Endothelial cell of hepatic sinusoid (primary cell): ENCODE data around the gene FHOD3.

Experiments used
- in situ Hi-C: cut with HindIII; loops from 2 replicates; pipeline ENCODE4 v1.10.0; 2017; ENCODE audit warnings: low sequenced_read_pairs

Gene FHOD3

GRCh38 chr18:36717422-36718110 is 420.1 kb downstream of the FHOD3 start:
- in situ Hi-C loops: no loop called here

GRCh38 chr18:36718705-36719328 is 421.3 kb downstream of the FHOD3 start:
- in situ Hi-C loops: no loop called here

GRCh38 chr18:36719630-36720029 is 422.1 kb downstream of the FHOD3 start:
- in situ Hi-C loops: loop anchor here (5.0 kb wide), 1 partner anchor 43 kb away; no protein-coding TSS in a partner anchor

DNA sequence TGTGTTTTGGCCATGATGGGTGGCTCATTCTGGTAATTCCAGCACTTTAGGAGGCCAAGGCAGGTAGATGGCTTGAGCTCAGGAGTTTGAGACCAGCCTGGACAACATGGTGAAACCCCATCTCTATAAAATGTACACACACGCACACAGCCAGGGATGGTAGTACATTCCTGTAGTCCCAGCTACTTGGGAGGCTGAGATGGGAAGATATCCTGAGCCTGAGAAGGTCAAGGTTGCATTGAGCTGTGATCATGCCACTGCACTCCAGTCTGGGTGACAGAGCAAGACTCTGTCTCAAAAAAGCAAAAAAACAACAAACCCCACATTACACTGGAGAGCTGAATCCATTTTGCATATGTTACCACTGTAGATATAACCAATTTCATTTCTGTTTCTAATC is 423.8 kb downstream of the FHOD3 start:
- in situ Hi-C loops: loop anchor here (5.0 kb wide), 1 partner anchor 41 kb away; no protein-coding TSS in a partner anchor

DNA sequence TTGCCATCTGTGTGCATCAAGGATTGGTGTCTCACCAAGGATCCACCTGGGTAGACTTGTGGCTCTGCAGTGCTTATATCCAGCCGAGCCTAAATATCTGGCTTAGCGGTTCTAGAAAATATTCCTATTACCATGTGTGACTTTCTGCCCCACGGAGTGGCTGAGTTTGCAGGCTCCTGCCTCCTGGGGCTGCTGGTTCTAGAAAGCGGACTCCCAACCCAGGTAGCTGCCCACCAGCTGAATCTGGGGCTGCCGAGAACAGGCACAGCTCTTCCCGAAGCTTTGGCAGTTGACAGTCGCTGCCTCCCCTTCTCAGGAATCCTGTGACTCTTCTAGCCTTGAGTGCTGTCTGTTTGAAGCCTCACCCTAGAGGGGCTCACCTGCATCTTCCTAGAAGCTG is 426.7 kb downstream of the FHOD3 start:
- in situ Hi-C loops: loop anchor here (5.0 kb wide), 1 partner anchor 38 kb away; no protein-coding TSS in a partner anchor

DNA sequence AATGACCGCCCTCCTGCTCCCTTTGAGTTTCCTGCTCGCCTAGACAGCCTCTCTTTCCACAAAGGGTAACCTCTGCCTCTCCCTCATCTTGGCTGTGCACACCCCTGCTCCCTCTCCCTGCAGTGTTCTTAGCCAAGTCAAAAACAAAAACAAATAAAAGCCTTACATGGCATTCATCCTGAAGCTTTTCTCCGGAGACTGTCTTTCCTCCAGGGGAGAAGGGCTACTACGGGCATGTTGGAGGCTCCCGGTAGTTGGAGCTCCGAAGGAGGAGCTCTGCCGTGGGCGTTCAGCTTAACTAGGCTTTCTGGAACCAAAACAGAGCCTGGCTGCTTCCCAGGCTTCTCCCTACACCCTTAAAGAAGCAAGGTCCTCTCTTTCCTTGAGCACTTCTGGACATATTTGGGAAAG is 427.1 kb downstream of the FHOD3 start:
- in situ Hi-C loops: loop anchor here (5.0 kb wide), 1 partner anchor 38 kb away; no protein-coding TSS in a partner anchor

DNA sequence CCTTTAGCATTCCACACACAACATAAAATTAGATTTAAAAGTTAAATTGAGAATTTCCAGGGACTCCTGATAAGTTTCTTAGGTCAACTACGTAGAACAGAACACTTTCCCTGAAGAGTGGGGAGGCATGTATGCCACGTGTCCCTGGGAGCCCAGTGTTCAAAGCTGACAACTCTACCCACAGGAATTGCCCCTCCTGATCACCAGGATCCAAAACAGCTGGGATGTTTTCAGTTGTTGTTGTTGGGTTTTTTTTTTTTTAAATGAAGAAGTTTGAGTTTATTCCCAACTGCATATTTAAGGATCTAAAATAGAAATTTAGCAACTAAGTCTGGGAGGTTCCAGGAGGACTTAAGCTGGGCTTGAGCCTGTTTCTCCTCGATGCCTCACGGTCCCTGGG is 430.8 kb downstream of the FHOD3 start:
- in situ Hi-C loops: no loop called here

- in situ Hi-C loops: no loop called here
These were observed 431.7 kb downstream of the FHOD3 start for GRCh38 chr18:36729197-36729596.

DNA sequence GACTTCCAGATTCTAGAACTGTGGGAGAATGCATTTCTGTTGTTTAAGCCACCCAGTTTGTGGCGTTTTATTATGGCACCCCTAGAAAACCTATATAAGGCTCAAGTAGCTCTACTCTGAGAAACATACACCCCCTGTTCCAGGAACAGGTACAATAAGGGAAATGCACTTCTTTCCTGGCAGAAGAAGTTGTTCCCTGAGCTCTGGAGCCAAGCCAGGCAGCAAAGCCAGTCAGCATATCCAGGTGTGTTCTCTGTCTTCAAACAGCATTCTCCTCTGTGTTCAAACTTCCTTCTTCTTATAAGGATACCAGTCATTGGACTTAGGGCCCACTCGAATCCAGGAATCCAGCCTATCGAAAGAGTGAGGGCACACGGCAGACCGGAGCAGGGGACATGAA is 434.8 kb downstream of the FHOD3 start:
- in situ Hi-C loops: loop anchor here (5.0 kb wide), 1 partner anchor 45 kb away; no protein-coding TSS in a partner anchor

- in situ Hi-C loops: loop anchor here (5.0 kb wide), 1 partner anchor 46 kb away; no protein-coding TSS in a partner anchor
These were observed 435.6 kb downstream of the FHOD3 start for GRCh38 chr18:36733150-36733549.

DNA sequence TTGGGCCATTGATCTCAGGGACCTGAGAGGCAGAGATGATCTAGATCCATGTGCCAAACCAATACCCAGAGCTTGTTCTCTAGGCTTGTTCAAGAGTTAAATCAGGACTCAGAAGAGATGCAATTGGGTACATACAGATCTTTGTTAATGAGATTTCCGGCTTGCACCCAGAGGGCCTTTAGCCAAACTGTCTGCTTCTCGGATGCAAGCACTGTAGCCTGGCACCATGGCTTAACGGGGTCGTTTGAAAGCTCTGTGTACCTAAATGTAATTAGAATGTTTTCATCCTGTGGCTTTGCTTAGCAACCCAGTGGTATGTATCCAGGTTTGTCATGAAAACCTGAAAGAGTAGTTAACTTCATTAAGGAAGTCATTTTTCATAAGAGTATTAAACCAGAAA is 437.1 kb downstream of the FHOD3 start:
- in situ Hi-C loops: loop anchor here (5.0 kb wide), 1 partner anchor 47 kb away; no protein-coding TSS in a partner anchor

- in situ Hi-C loops: no loop called here
These were observed 437.6 kb downstream of the FHOD3 start for GRCh38 chr18:36735130-36735529.

DNA sequence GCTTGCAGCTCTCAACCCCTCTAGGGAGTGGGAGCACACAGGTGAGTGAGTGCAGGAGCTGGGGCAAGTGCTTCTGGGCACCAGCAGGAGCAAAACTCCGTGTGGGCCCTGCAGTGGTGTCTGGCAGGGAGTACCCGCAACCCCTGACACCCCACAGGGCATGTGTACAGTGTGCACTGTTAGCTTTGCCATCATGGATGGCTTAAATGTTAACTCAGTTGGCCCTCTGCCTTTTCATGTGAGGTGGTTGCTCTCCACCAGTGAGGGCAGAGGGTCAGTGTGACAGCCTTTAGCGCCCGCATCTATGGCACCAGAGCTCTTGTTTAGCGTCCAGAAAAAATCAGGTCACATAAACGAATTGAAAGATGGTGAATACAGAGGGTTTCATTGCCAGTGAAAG is 438.6 kb downstream of the FHOD3 start:
- in situ Hi-C loops: no loop called here

DNA sequence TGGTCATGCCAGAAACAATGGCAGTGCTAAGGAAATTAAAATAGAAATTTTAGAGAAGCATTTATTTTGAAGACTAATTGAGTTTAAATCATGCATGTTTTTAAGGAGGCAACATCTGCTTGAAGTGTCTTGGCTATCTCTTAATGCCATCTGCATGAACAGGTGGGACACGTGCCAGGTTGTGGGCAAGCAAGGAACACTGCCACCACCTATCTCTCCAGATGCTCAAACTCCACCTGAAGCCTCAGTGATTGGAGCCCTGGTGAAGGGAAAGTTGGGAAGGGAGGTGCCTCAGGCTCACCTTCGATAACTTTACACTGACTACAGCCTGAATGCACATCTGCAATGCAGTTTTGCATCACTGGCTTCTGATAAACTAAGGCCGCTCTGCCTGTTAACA is 439.8 kb downstream of the FHOD3 start:
- in situ Hi-C loops: no loop called here

GRCh38 chr18:36744261-36744876 is 446.9 kb downstream of the FHOD3 start:
- in situ Hi-C loops: no loop called here

DNA sequence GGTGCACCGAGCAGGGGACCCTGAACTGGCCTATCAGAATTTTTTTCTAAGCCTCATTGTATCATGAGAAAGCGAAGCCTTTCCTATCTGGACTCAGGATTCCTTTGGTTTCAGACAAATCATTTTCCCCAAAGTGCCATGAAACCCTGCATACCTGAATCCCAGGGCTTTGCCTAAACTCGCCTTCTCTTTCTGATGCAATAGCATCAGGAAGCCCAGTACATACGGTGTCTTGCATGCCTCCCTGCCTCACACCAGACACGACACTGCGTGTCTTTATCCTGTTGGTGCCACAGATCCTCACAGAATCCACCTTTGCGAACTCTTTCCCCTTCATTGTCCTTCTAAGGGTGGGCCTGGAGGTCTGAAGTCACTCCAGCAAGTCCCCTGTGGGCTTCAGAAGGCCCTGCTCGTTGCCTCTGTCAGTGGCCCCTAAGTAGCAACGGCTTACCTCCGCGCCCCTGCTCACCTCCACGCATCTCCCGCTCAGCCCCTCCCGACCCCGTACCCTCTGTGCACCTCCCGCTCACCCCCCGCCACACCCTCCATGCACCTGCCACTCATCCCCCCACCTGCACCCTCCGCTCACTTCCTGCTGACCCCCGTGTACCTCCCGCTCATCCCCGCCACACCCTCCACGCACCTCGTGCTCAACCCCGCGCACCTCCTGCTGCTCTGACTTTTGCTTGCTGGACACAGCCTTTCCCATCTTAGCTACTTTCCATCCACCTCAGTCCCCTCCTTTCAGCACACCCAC is 447.9 kb downstream of the FHOD3 start:
- in situ Hi-C loops: no loop called here

DNA sequence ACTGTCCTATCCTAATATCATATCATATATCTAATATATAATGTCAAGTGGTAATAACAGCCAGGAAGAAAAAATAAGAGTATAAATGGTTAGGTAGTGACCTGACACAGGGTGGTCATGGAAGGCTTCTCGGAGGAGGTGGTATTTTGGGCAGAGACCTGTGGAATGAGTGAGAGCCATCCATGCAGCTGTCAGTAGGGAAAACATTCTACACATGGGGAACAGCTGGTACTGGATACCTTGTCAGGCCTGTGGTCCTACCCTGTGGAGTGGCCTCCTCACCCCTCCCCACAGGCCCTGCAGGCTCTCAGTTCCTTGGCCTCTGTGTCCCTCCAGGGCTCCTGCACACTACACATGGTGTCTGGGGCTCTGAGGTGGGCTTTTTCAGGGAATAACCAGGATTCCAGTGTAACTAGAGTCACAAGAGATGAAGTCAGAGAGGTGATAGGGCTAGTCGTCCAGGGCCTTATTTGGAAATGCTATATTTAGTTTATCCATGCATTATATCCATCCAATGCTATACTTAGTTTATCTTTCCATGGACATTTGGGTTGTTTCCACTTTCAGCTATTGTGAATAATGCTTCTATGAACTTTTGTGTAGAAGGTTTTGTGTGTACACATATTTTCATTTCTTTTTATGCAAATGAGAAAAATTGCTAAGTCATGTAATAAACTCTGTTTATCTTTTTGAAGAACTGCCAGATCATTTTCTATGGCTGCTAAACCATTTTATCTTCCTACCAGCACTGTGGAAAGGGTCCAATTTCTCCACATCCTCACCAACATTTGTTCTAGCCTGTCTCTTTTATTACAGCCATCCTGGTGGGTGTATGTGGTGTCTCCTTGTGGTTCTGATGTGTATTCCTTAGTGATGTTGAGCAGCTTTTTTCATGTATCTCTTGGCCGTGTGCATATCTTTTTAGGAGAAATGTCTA is 455.7 kb downstream of the FHOD3 start:
- in situ Hi-C loops: no loop called here

- in situ Hi-C loops: no loop called here
These were observed 458.7 kb downstream of the FHOD3 start for GRCh38 chr18:36756242-36756641.

GRCh38 chr18:36757081-36757480 is 459.6 kb downstream of the FHOD3 start:
- in situ Hi-C loops: no loop called here

GRCh38 chr18:36757991-36758390 is 460.5 kb downstream of the FHOD3 start:
- in situ Hi-C loops: no loop called here
